NT2/D1 (cell line): ENCODE data around the gene RASSF10.

Source experiments
- DNase-seq: peaks from one replicate; pipeline ENCODE4 v3.0.0-alpha.2; 2011; ENCODE audit warnings: low read depth, low spot score
- H3K27me3 ChIP-seq: 2 replicates; pipeline ENCODE4 v1.6.0; 2011; ENCODE audit warnings: mild to moderate bottlenecking; ENCODE audit not compliant: insufficient read length, insufficient read depth
- H3K36me3 ChIP-seq: 2 replicates; pipeline ENCODE4 v1.6.1; 2011; ENCODE audit warnings: mild to moderate bottlenecking, low read length, mixed read lengths; ENCODE audit not compliant: insufficient read depth, insufficient read length
- H3K4me1 ChIP-seq: 2 replicates; pipeline ENCODE4 v1.5.1; 2011; ENCODE audit not compliant: insufficient read depth, insufficient read length
- H3K4me3 ChIP-seq: 2 replicates; pipeline ENCODE4 v1.5.1; 2011; ENCODE audit warnings: low read depth; ENCODE audit not compliant: insufficient read length
- H3K9ac ChIP-seq: 2 replicates; pipeline ENCODE4 v1.6.0; 2011; ENCODE audit warnings: low read depth; ENCODE audit not compliant: insufficient read length
- H3K9me3 ChIP-seq: 2 replicates; pipeline ENCODE4 v1.5.1; 2011; ENCODE audit warnings: mild to moderate bottlenecking, low read length; ENCODE audit not compliant: insufficient read depth
- SUZ12 ChIP-seq: IDR thresholded peaks from 2 replicates; pipeline ENCODE4 v1.6.1; 2011; ENCODE audit not compliant: insufficient read length, insufficient read depth; ENCODE audit errors: extremely low read depth
- YY1 ChIP-seq: IDR thresholded peaks from 2 replicates; pipeline ENCODE4 v1.6.1; 2011; ENCODE audit not compliant: insufficient read length, insufficient read depth
- ZNF274 ChIP-seq: IDR thresholded peaks from 2 replicates; pipeline ENCODE4 v1.6.1; 2011; ENCODE audit warnings: mild to moderate bottlenecking, low read depth, low read length

Gene RASSF10

GRCh38 chr11:13007182-13008060 lies 1.7 kb upstream of the RASSF10 start:
- peaks cover 16% of the 10 kb centered on the region; the same call in 1 of the 2 replicates for H3K9me3 ChIP-seq
- H3K27me3 ChIP-seq, result peaks cover 54% of the 10 kb centered on the region
- no peak overlapping the region for H3K9ac ChIP-seq
- H3K4me3 ChIP-seq, result no peak overlapping the region
- no peaks in the 10 kb centered on the region for H3K4me1 ChIP-seq
- no peaks in the 10 kb centered on the region for H3K36me3 ChIP-seq
- TF ChIP-seq ZNF274 (no peak), YY1 (no peak), SUZ12 (no peak)
- no peak for DNase-seq

GRCh38 chr11:13008061-13008435 lies 1.1 kb upstream of the RASSF10 start:
- Histone ChIP-seq H3K36me3 (no peaks in the 10 kb centered on the region), H3K27me3 (peaks cover 56% of the 10 kb centered on the region), H3K9ac (no peak overlapping the region), H3K4me1 (no peaks in the 10 kb centered on the region), H3K9me3 (peaks cover 16% of the 10 kb centered on the region; the same call in 1 of the 2 replicates), H3K4me3 (no peak overlapping the region)
- no peak for DNase-seq
- TF ChIP-seq YY1 (no peak), ZNF274 (no peak), SUZ12 (no peak)

GRCh38 chr11:13009476-13009920 lies 382 bp downstream of the RASSF10 start:
- H3K27me3 ChIP-seq, result peaks cover 56% of the 10 kb centered on the region

GRCh38 chr11:13009921-13010748 lies 1.0 kb downstream of the RASSF10 start:
- Histone ChIP-seq H3K4me1 (no peaks in the 10 kb centered on the region), H3K27me3 (peaks cover 56% of the 10 kb centered on the region), H3K4me3 (peak overlapping the region; percentile 55), H3K9me3 (peaks cover 16% of the 10 kb centered on the region; the same call in 1 of the 2 replicates), H3K36me3 (no peaks in the 10 kb centered on the region), H3K9ac (peak overlapping the region; percentile 74)
- TF ChIP-seq YY1, result no peak
- no peak for TF ChIP-seq SUZ12
- TF ChIP-seq ZNF274, result no peak
- DNase-seq, result no peak

More at GRCh38 chr11:13009476-13009920, 382 bp downstream of the RASSF10 start:
- Histone ChIP-seq H3K9me3 (peaks cover 16% of the 10 kb centered on the region; the same call in 1 of the 2 replicates), H3K4me1 (no peaks in the 10 kb centered on the region), H3K4me3 (peak overlapping the region; percentile 55), H3K36me3 (no peaks in the 10 kb centered on the region), H3K9ac (peak overlapping the region; percentile 74)
- no peak for DNase-seq
- no peak for TF ChIP-seq SUZ12
- TF ChIP-seq YY1, result no peak
- no peak for TF ChIP-seq ZNF274

- Histone ChIP-seq H3K27me3 (peaks cover 56% of the 10 kb centered on the region), H3K9ac (peak overlapping the region; percentile 36), H3K36me3 (no peaks in the 10 kb centered on the region), H3K4me1 (no peaks in the 10 kb centered on the region), H3K4me3 (peak overlapping the region; percentile 55), H3K9me3 (peaks cover 14% of the 10 kb centered on the region; the same call in 1 of the 2 replicates)
- no peak for TF ChIP-seq SUZ12
- no peak for TF ChIP-seq ZNF274
- no peak for TF ChIP-seq YY1
- no peak for DNase-seq
Measured at GRCh38 chr11:13010749-13011465, 1.8 kb downstream of the RASSF10 start.

- TF ChIP-seq SUZ12 (no peak), ZNF274 (no peak), YY1 (no peak)
- H3K36me3 ChIP-seq, result no peaks in the 10 kb centered on the region
- H3K9ac ChIP-seq, result no peak overlapping the region
- DNase-seq, result no peak
- H3K4me3 ChIP-seq, result no peak overlapping the region
- H3K4me1 ChIP-seq, result no peaks in the 10 kb centered on the region
- H3K9me3 ChIP-seq, result peaks cover 9% of the 10 kb centered on the region; the same call in 1 of the 2 replicates
- peaks cover 50% of the 10 kb centered on the region for H3K27me3 ChIP-seq
Measured at GRCh38 chr11:13011466-13012055, 2.4 kb downstream of the RASSF10 start.
